Neural progenitor cell (in vitro differentiated cells): ENCODE results near the gene FAM83E. TPM values are rescaled to one million over a fixed set of nuclear protein-coding genes. Genes with fewer than 3 reads are reported as not detected.

Experiments used
- DNase-seq: peaks from one replicate; pipeline ENCODE4 v3.0.0-alpha.2; 2016; ENCODE audit warnings: low spot score
- H2AFZ ChIP-seq: fragments of 200-600 bp; sonication (generic); replicated peaks from 2 replicates; pipeline ENCODE4 v1.6.1; 2016; ENCODE audit warnings: antibody characterized with exemption
- H3F3A ChIP-seq: fragments of 200-600 bp; sonication (generic); 2 replicates; pipeline ENCODE4 v1.6.1; 2016; ENCODE audit warnings: antibody characterized with exemption, low read depth
- H3K27ac ChIP-seq: fragments of 200-600 bp; sonication (generic); 2 replicates; pipeline ENCODE4 v1.5.1; 2016; ENCODE audit warnings: mild to moderate bottlenecking
- H3K27me3 ChIP-seq: fragments of 200-600 bp; sonication (generic); 2 replicates; pipeline ENCODE4 v1.6.1; 2016; ENCODE audit warnings: mild to moderate bottlenecking, moderate library complexity
- H3K36me3 ChIP-seq: fragments of 200-600 bp; sonication (generic); 2 replicates; pipeline ENCODE4 v1.5.1; 2016
- H3K4me1 ChIP-seq: fragments of 200-600 bp; sonication (generic); 2 replicates; pipeline ENCODE4 v1.6.1; 2016; ENCODE audit warnings: mixed run types
- H3K4me2 ChIP-seq: fragments of 200-600 bp; sonication (generic); 2 replicates; pipeline ENCODE4 v1.6.1; 2016
- H3K4me3 ChIP-seq: fragments of 200-600 bp; sonication (generic); 2 replicates; pipeline ENCODE4 v1.5.1; 2016
- H3K79me2 ChIP-seq: fragments of 200-600 bp; sonication (generic); 2 replicates; pipeline ENCODE4 v1.6.1; 2016; ENCODE audit warnings: low read depth
- H3K9ac ChIP-seq: fragments of 200-600 bp; sonication (generic); 2 replicates; pipeline ENCODE4 v1.6.1; 2016
- H3K9me3 ChIP-seq: fragments of 200-600 bp; sonication (generic); 2 replicates; pipeline ENCODE4 v1.5.1; 2016; ENCODE audit warnings: low read depth
- H4K20me1 ChIP-seq: fragments of 200-600 bp; sonication (generic); 2 replicates; pipeline ENCODE4 v1.6.1; 2016; ENCODE audit warnings: low read depth
- H3K27ac Mint-ChIP-seq: 3 replicates; pipeline ENCODE4 v1.8.0; 2021; ENCODE audit warnings: mixed read lengths
- H3K27me3 Mint-ChIP-seq: 2 replicates; pipeline ENCODE4 v1.8.0; 2022; ENCODE audit warnings: low read depth, mild to moderate bottlenecking, inconsistent platforms, moderate library complexity, mixed read lengths; ENCODE audit not compliant: insufficient read depth
- H3K36me3 Mint-ChIP-seq: 3 replicates; pipeline ENCODE4 v1.8.0; 2021; ENCODE audit warnings: mixed read lengths
- H3K4me1 Mint-ChIP-seq: 3 replicates; pipeline ENCODE4 v1.8.0; 2021; ENCODE audit warnings: mixed read lengths
- H3K4me3 Mint-ChIP-seq: 3 replicates; pipeline ENCODE4 v1.8.0; 2021; ENCODE audit warnings: mild to moderate bottlenecking, moderate library complexity, mixed read lengths
- H3K9me3 Mint-ChIP-seq: 3 replicates; pipeline ENCODE4 v1.8.0; 2020; ENCODE audit warnings: mixed read lengths
- CTCF ChIP-seq: fragments of 200-600 bp; sonication (generic); IDR thresholded peaks from 2 replicates; pipeline ENCODE4 v1.5.1; 2017; ENCODE audit warnings: antibody characterized with exemption, mild to moderate bottlenecking
- EZH2 ChIP-seq: fragments of 200-600 bp; sonication (generic); IDR thresholded peaks from 2 replicates; pipeline ENCODE4 v1.6.1; 2017; ENCODE audit warnings: antibody characterized with exemption, mild to moderate bottlenecking, moderate library complexity
- EZH2phosphoT487 ChIP-seq: fragments of 200-600 bp; sonication (generic); IDR thresholded peaks from 2 replicates; pipeline ENCODE4 v1.6.1; 2017; ENCODE audit warnings: antibody characterized with exemption
- total RNA-seq: library from RNA; depleted of rRNA; stranded (reverse); fragments of >200 nt; gene quantifications from 2 replicates; pipeline ENCODE4 v1.2.3, GENCODE V29; 2015; ENCODE audit warnings: low replicate concordance

Gene FAM83E
- total RNA-seq, 1 donor from 2014 or later, result 0.06 TPM

GRCh38 chr19:48595171-48595570 lies 19.7 kb downstream of the FAM83E start:
- Histone ChIP-seq H3K79me2 (no peaks in the 10 kb centered on the region), H3K9ac (no peak overlapping the region), H4K20me1 (no peaks in the 10 kb centered on the region), H2AFZ (no peak overlapping the region), H3K27me3 (no peaks in the 10 kb centered on the region), H3K9me3 (no peaks in the 10 kb centered on the region), H3K4me2 (no peak overlapping the region), H3K4me1 (no peaks in the 10 kb centered on the region), H3F3A (no peaks in the 10 kb centered on the region), H3K4me3 (no peak overlapping the region), H3K36me3 (no peaks in the 10 kb centered on the region), H3K27ac (no peak overlapping the region)
- peaks cover 7% of the 10 kb centered on the region for H3K4me1 Mint-ChIP-seq
- DNase-seq, result no peak
- H3K36me3 Mint-ChIP-seq, result no peaks in the 10 kb centered on the region
- no peaks in the 10 kb centered on the region for H3K9me3 Mint-ChIP-seq
- peaks cover 5% of the 10 kb centered on the region for H3K27me3 Mint-ChIP-seq
- H3K4me3 Mint-ChIP-seq, result no peak overlapping the region
- TF ChIP-seq CTCF (no peak), EZH2phosphoT487 (no peak), EZH2 (no peak)
- peak overlapping the region; percentile 90 for H3K27ac Mint-ChIP-seq

GRCh38 chr19:48591021-48591420 lies 23.9 kb downstream of the FAM83E start:
- TF ChIP-seq EZH2phosphoT487 (no peak), EZH2 (no peak), CTCF (no peak)
- Histone ChIP-seq H3K27me3 (peaks cover 18% of the 10 kb centered on the region), H4K20me1 (no peaks in the 10 kb centered on the region), H2AFZ (no peak overlapping the region), H3K4me1 (no peaks in the 10 kb centered on the region), H3F3A (peaks cover 5% of the 10 kb centered on the region), H3K9me3 (no peaks in the 10 kb centered on the region), H3K4me2 (no peak overlapping the region), H3K79me2 (no peaks in the 10 kb centered on the region), H3K27ac (no peak overlapping the region), H3K36me3 (no peaks in the 10 kb centered on the region), H3K9ac (no peak overlapping the region), H3K4me3 (no peak overlapping the region)
- Mint-ChIP-seq H3K27me3 (peaks cover 19% of the 10 kb centered on the region), H3K4me1 (peaks cover 14% of the 10 kb centered on the region), H3K4me3 (no peak overlapping the region), H3K27ac (peak overlapping the region; percentile 53), H3K36me3 (no peaks in the 10 kb centered on the region), H3K9me3 (no peaks in the 10 kb centered on the region)
- DNase-seq, result no peak

- H3K4me3 Mint-ChIP-seq, result peak overlapping the region; percentile 76
- no peaks in the 10 kb centered on the region for H4K20me1 ChIP-seq
- peaks cover 18% of the 10 kb centered on the region for H3K27me3 ChIP-seq
- H3K4me3 ChIP-seq, result peak overlapping the region; percentile 32
- no peaks in the 10 kb centered on the region for H3K79me2 ChIP-seq
- H3K4me2 ChIP-seq, result peak overlapping the region; percentile 67
- peaks cover 5% of the 10 kb centered on the region for H3F3A ChIP-seq
- peaks cover 20% of the 10 kb centered on the region for H3K4me1 Mint-ChIP-seq
- no peak overlapping the region for H3K9ac ChIP-seq
- no peaks in the 10 kb centered on the region for H3K4me1 ChIP-seq
- no peak overlapping the region for H3K27ac Mint-ChIP-seq
- H3K9me3 ChIP-seq, result no peaks in the 10 kb centered on the region
- no peak overlapping the region for H2AFZ ChIP-seq
- peaks cover 20% of the 10 kb centered on the region for H3K27me3 Mint-ChIP-seq
- peak; percentile 97 for TF ChIP-seq CTCF
- TF ChIP-seq EZH2phosphoT487, result no peak
- DNase-seq, result peak; percentile 95
- H3K36me3 Mint-ChIP-seq, result no peaks in the 10 kb centered on the region
- H3K36me3 ChIP-seq, result no peaks in the 10 kb centered on the region
- H3K9me3 Mint-ChIP-seq, result no peaks in the 10 kb centered on the region
- H3K27ac ChIP-seq, result no peak overlapping the region
These were observed 26.0 kb downstream of the FAM83E start for GRCh38 chr19:48588670-48589401.
